ENCODE data around the gene MAP2K1.

Gene MAP2K1

DNA sequence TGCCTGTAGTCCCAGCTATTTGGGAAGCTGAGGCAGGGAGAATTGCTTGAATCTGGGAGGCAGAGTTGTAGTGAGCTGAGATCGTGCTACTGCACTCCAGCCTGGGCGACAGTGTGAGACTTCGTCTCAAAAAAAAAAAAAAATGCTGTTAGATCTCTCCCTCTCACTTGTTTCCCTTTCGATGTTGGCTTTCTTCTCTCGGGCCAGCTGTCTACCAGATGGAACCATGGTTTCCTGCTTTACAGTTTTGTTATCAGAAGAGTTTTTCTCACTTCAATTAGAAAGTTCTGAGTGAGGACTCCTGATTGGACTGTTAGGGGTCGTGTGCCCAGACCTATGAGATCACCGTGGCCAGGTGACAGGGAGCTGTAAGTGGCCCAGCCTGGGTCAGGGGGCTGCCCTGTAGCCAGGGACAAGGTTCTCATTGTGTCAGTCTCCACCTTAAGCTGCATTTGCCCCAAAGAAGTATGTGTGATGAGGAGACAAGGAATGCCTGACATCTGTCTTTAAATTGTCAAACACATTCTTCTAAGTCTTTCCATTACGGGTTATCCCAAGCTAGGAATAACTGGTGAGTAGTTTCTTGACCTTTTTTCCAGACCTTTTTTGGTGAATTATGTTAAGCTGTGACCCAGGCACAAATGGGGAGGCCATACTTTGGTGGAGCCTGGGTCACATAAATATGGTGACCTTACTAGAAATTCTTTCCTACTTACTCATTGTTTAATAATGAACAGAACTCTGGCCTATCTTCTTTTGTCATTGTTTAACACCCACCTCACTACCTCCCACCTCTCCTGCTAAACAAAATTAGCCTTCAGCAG is 85.7 kb downstream of the MAP2K1 start:
- no peak for DNase-seq (ENCODE audit: insufficient read length, low spot score)
- TF ChIP-seq, protein P1, sequence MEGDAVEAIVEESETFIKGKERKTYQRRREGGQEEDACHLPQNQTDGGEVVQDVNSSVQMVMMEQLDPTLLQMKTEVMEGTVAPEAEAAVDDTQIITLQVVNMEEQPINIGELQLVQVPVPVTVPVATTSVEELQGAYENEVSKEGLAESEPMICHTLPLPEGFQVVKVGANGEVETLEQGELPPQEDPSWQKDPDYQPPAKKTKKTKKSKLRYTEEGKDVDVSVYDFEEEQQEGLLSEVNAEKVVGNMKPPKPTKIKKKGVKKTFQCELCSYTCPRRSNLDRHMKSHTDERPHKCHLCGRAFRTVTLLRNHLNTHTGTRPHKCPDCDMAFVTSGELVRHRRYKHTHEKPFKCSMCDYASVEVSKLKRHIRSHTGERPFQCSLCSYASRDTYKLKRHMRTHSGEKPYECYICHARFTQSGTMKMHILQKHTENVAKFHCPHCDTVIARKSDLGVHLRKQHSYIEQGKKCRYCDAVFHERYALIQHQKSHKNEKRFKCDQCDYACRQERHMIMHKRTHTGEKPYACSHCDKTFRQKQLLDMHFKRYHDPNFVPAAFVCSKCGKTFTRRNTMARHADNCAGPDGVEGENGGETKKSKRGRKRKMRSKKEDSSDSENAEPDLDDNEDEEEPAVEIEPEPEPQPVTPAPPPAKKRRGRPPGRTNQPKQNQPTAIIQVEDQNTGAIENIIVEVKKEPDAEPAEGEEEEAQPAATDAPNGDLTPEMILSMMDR (IDR thresholded peaks at IDR 0.05; ENCODE audit: insufficient read depth, missing control alignments): no peak
- FAIRE-seq: no peak

DNA sequence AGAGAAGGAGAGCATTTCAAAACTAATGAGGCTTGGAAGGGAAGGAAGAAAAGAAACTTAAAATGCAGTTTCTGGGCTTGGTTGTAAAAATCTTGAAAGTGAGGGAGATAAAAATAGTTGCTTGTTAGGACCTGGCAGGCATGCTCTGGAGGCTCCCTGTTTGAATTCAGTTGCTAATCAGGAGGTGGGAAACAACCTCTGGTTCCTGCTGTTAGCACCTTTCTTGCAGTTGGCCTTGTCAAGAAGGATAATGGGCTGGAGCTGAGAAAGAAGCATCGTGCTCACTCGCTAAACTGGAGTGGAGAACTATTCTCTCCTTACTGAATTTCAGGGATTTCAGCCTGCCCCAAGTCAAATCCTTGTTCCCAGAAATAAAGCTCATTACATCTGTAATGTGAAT is 87.4 kb downstream of the MAP2K1 start:
- DNase-seq (ENCODE audit: insufficient read length, low spot score) (no peak), FAIRE-seq (no peak)
- TF ChIP-seq, protein P1 (IDR thresholded peaks at IDR 0.05; ENCODE audit: insufficient read depth, missing control alignments): no peak

DNA sequence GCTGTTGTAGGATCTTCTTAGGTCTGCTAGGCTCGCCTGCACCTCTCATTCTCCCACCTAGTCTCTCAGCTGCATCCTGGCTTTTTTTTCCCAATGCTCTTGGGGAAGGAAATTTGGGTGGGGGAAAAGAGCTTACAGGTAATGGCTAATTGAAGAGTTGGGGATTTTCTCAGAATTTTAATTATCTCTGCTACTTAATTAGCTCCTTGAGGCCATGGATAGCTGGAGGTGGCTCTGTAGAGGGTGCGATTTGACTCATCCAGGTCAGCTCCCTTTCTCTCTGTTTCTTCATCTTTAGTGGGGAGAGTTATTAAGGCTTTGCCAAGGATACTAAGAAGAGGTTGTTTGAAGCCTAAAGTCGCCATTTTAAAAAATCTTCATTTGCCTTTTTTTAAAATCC is 88.3 kb downstream of the MAP2K1 start:
- DNase-seq (ENCODE audit: insufficient read length, low spot score): no peak
- TF ChIP-seq, protein P1 (IDR thresholded peaks at IDR 0.05; ENCODE audit: insufficient read depth, missing control alignments): no peak
- no peak for FAIRE-seq

DNA sequence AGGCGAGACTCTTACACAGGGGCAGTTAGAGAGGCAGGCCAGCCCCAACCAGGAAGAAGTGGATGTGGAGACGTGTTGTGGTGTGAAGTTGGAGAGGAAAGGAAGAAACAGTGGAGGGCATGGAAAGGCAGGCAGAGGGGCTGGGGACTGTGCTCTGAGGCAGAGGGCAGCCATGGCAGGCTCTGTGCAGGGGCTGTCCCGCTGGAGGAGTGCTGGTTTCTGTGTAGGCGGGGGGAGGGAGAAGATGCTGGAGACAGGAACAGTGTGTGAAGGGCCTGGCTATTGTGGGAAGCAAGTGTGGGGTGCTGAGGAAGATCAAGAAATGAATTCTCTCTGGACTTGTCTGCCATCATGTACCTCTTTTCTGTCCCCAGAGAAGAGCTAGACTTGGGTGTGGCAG is 89.8 kb downstream of the MAP2K1 start:
- TF ChIP-seq, protein P1 (IDR thresholded peaks at IDR 0.05; ENCODE audit: insufficient read depth, missing control alignments): no peak
- DNase-seq (ENCODE audit: insufficient read length, low spot score): no peak
- no peak for FAIRE-seq

DNA sequence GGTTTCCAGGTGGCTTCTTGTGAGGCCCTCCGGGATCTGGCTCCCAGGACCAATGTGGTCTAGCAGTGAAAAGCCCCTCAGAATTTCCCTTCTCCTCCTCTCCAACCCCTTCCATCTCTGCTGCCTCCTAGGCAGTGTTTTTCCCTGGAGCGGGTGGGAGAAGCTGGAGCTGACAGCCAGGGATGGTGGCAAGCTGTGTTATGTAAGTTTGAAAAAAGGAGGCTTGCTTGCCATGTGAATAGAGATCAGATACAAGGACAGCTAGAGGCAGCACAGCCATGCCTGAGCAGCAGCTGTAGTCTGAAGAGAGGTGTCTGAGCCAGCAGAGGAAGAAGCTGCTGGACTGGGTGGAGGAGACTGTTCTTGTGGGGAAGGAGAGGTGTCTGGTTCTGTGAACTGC is 90.3 kb downstream of the MAP2K1 start:
- FAIRE-seq (no peak), DNase-seq (ENCODE audit: insufficient read length, low spot score) (no peak)
- TF ChIP-seq, protein P1 (IDR thresholded peaks at IDR 0.05; ENCODE audit: insufficient read depth, missing control alignments): no peak

DNA sequence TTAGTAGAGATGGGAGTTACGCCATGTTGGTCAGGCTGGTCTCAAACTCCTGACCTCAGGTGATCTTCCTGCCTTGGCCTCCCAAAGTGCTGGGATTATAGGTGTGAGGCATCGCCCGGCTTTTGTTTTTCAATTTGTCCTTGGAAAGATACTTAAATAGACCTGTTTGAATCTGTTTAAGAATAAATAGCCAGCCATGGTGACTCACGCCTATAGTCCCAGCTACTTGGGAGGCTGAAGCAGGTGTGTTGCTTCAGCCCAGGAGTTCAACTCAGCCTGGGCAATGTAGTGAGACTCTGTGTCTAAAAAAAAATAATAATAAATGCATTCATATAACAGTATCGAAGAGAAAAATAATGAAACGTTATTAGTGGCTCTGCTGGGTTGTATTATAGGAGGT is 93.6 kb downstream of the MAP2K1 start:
- DNase-seq (ENCODE audit: insufficient read length, low spot score): no peak
- FAIRE-seq: no peak
- TF ChIP-seq, protein P1 (IDR thresholded peaks at IDR 0.05; ENCODE audit: insufficient read depth, missing control alignments): no peak

DNA sequence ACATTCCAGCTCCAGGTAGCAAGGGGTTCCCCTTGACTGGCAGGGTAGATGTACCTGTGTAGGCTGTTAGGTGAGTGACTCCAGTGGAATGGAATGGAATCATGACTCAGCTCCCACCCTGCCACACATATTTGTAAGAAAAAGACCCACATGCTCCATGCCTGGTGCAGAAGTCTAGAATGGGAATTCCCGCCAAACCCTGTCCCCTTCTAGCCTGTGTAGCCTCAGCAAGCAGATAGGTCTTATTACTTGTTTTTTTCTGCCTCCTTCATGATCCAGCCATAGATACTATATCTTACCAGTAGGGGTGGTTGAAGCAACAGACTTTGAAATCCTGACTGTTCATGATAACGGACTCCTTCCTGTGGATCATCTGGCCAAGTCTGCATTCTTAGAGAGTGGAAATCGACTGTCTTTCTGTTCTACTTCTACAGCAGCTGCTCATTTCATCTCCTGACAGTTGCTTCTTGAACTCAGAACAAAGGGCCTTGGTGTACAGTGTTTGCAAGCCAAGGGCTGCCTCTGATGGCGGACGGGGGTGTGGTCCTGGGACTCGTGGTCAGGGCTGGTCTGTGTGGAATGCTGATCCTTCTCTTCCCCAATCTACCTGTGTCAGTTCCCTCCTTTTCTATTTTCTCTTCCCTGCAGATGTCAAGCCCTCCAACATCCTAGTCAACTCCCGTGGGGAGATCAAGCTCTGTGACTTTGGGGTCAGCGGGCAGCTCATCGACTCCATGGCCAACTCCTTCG is 94.6 kb downstream of the MAP2K1 start:
- TF ChIP-seq, protein P1 (IDR thresholded peaks at IDR 0.05; ENCODE audit: insufficient read depth, missing control alignments): no peak
- no peak for DNase-seq (ENCODE audit: insufficient read length, low spot score)
- FAIRE-seq: no peak

Data from D721Med (cell line).